ENCODE measurements around the gene FAM118A. TPM values are rescaled to one million over a fixed set of nuclear protein-coding genes. Genes with fewer than 3 reads are reported as not detected.
A peak's percentile ranks its signal among the peaks of the same experiment; 100 is the strongest.
"Not testable (repeated sequence)": the region's sequence is repeated elsewhere in the genome, so short reads cannot be mapped to it uniquely, and the experiment has no call there.

Gene FAM118A
- 21.7 and 23.9 TPM in 2 replicates for total RNA-seq

- H3K4me2 ChIP-seq (ENCODE audit: insufficient read depth, low read length): peak within 1 kb of the TSS; percentile 93
- H3K27me3 ChIP-seq (ENCODE audit: insufficient read depth, low read length): no peaks in the 10 kb centered on the region
- H3K27ac ChIP-seq (ENCODE audit: low read depth, low read length): peak within 1 kb of the TSS; percentile 82
- TF ChIP-seq, protein P1, sequence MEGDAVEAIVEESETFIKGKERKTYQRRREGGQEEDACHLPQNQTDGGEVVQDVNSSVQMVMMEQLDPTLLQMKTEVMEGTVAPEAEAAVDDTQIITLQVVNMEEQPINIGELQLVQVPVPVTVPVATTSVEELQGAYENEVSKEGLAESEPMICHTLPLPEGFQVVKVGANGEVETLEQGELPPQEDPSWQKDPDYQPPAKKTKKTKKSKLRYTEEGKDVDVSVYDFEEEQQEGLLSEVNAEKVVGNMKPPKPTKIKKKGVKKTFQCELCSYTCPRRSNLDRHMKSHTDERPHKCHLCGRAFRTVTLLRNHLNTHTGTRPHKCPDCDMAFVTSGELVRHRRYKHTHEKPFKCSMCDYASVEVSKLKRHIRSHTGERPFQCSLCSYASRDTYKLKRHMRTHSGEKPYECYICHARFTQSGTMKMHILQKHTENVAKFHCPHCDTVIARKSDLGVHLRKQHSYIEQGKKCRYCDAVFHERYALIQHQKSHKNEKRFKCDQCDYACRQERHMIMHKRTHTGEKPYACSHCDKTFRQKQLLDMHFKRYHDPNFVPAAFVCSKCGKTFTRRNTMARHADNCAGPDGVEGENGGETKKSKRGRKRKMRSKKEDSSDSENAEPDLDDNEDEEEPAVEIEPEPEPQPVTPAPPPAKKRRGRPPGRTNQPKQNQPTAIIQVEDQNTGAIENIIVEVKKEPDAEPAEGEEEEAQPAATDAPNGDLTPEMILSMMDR (IDR thresholded peaks at IDR 0.05; ENCODE audit: extremely low read depth, low read depth, low read length): no peak
- H4K20me1 ChIP-seq (ENCODE audit: insufficient read depth, low read length): peaks cover 16% of the 10 kb centered on the region
- peak; percentile 98 for DNase-seq (ENCODE audit: insufficient read length, low spot score, missing footprints)
- no peaks in the 10 kb centered on the region for H3K9me3 ChIP-seq (ENCODE audit: low read depth, low read length)
- peak within 1 kb of the TSS; percentile 88 for H3K4me3 ChIP-seq (ENCODE audit: insufficient read depth, low read length)
- H3K79me2 ChIP-seq (ENCODE audit: insufficient read depth, low read length): peaks cover 34% of the 10 kb centered on the region
- peaks cover 3% of the 10 kb centered on the region for H3K36me3 ChIP-seq (ENCODE audit: insufficient read depth, low read length)
- peak within 1 kb of the TSS; percentile 100 for H2AFZ ChIP-seq (ENCODE audit: low read length)
- peaks cover 16% of the 10 kb centered on the region for H3K4me1 ChIP-seq (ENCODE audit: insufficient read depth, low read length)
Measured at GRCh38 chr22:45309422-45310227, at the start of gene FAM118A. Gene FAM118A (plus strand): TSS chr22:45309934. CDS start chr22:45322380, 12,446 bp downstream.

- not testable (repeated sequence) for H4K20me1 ChIP-seq (ENCODE audit: insufficient read depth, low read length); H3K27me3 ChIP-seq (ENCODE audit: insufficient read depth, low read length); H3K36me3 ChIP-seq (ENCODE audit: insufficient read depth, low read length); DNase-seq (ENCODE audit: insufficient read length, low spot score, missing footprints); H2AFZ ChIP-seq (ENCODE audit: low read length); H3K27ac ChIP-seq (ENCODE audit: low read depth, low read length); H3K9me3 ChIP-seq (ENCODE audit: low read depth, low read length); H3K4me2 ChIP-seq (ENCODE audit: insufficient read depth, low read length); H3K4me1 ChIP-seq (ENCODE audit: insufficient read depth, low read length); H3K79me2 ChIP-seq (ENCODE audit: insufficient read depth, low read length); H3K4me3 ChIP-seq (ENCODE audit: insufficient read depth, low read length)
Measured at GRCh38 chr22:45260395-45260759, 49.4 kb upstream of the FAM118A start.

DNA sequence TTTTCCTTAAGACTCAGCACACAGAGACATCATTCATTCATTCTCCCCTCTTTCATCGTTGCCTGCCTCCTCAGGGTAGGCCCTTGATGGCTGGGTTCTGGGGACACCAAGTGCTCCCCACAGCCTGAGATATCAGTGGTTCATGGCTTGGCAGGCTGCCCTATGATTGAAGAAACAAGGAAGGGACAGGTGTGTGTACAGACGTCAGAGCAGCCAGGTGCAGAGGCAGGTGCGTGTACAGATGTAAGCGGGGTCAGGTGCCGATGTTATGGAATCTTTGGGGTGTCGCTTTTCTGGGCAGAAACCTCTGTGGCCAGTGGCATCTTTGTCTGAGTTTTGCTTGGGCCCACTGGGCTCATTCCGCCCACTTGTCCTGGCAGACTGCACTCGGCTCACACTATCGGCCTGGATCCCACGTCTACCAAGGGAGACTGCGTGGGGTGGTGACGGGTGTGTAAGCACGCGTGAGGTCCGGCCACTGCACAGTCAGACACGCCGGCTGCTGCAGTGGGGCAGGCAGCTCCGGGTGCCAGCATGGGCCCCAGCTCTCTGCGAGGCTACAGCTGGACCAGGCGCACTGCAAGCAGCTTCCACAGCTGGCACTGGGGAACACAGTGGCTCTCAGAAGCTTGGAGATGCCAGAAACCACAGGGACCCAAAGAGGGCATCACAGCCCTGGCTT, 48.2 kb upstream of the FAM118A start:
- Histone ChIP-seq H2AFZ (ENCODE audit: low read length) (no peak overlapping the region), H3K36me3 (ENCODE audit: insufficient read depth, low read length) (no peaks in the 10 kb centered on the region), H3K79me2 (ENCODE audit: insufficient read depth, low read length) (no peaks in the 10 kb centered on the region), H3K4me2 (ENCODE audit: insufficient read depth, low read length) (no peak overlapping the region), H3K4me1 (ENCODE audit: insufficient read depth, low read length) (peaks cover 8% of the 10 kb centered on the region), H3K9me3 (ENCODE audit: low read depth, low read length) (no peaks in the 10 kb centered on the region), H4K20me1 (ENCODE audit: insufficient read depth, low read length) (no peaks in the 10 kb centered on the region), H3K27me3 (ENCODE audit: insufficient read depth, low read length) (no peaks in the 10 kb centered on the region), H3K27ac (ENCODE audit: low read depth, low read length) (no peak overlapping the region), H3K4me3 (ENCODE audit: insufficient read depth, low read length) (no peak overlapping the region)
- peak; percentile 23 for DNase-seq (ENCODE audit: insufficient read length, low spot score, missing footprints)
- TF ChIP-seq, protein P1 (IDR thresholded peaks at IDR 0.05; ENCODE audit: extremely low read depth, low read depth, low read length): no peak

DNA sequence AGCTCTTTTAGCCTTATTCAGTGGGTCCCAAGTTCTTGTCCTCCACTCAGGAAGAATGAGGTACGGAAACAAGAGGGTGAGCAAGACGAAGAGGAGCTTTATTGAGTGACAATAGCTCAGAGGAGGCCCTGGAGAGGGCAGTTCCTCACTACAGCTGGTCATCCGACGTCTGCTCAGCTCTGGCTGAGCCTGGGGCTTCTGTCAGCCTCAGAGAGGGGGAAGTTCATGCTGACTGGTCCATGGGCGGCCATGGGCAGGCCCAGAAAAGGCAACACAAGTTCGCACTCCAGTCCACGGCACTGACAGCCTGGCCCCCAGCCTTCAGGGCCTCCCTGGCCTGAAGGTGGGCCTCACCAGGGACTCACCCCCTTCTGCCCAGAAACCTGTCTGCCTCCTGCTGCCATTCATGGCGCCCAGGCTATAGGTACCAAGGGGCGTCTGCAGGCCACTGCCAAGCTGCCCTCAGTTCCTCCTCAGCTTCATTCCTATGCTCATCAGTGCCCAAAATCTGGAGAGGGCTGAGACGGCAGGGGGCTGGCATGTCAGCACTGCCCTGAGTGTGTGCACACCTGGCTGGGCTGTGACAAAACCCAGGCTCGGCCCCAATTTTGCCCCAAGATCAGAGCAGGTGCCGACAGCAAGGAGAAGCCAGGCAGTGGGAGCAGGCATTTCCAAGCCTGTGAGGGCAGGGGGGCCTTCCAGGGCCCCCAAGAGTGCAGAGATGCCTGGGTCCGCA, 47.4 kb upstream of the FAM118A start:
- TF ChIP-seq, protein P1 (IDR thresholded peaks at IDR 0.05; ENCODE audit: extremely low read depth, low read depth, low read length): no peak
- Histone ChIP-seq H3K27ac (ENCODE audit: low read depth, low read length) (no peak overlapping the region), H3K27me3 (ENCODE audit: insufficient read depth, low read length) (no peaks in the 10 kb centered on the region), H3K9me3 (ENCODE audit: low read depth, low read length) (no peaks in the 10 kb centered on the region), H3K4me1 (ENCODE audit: insufficient read depth, low read length) (peaks cover 8% of the 10 kb centered on the region), H3K36me3 (ENCODE audit: insufficient read depth, low read length) (no peaks in the 10 kb centered on the region), H4K20me1 (ENCODE audit: insufficient read depth, low read length) (no peaks in the 10 kb centered on the region), H3K79me2 (ENCODE audit: insufficient read depth, low read length) (no peaks in the 10 kb centered on the region), H3K4me2 (ENCODE audit: insufficient read depth, low read length) (no peak overlapping the region), H3K4me3 (ENCODE audit: insufficient read depth, low read length) (no peak overlapping the region), H2AFZ (ENCODE audit: low read length) (no peak overlapping the region)
- no peak for DNase-seq (ENCODE audit: insufficient read length, low spot score, missing footprints)
